Endodermal cell (in vitro differentiated cells): ENCODE measurements around the gene ATP12A. TPM values are rescaled to one million over a fixed set of nuclear protein-coding genes. Genes with fewer than 3 reads are reported as not detected.
A peak's percentile ranks its signal among the peaks of the same experiment; 100 is the strongest.
"Not testable (repeated sequence)": the region's sequence is repeated elsewhere in the genome, so short reads cannot be mapped to it uniquely, and the experiment has no call there.

Source experiments
- DNase-seq: peaks from one replicate; pipeline ENCODE4 v3.0.0-alpha.2; 2017
- H3K27ac ChIP-seq: 2 replicates; pipeline ENCODE4 v1.5.1; 2013; ENCODE audit warnings: mild to moderate bottlenecking, low read depth, low read length, moderate library complexity
- H3K27me3 ChIP-seq: 2 replicates; pipeline ENCODE4 v1.6.1; 2013; ENCODE audit warnings: mild to moderate bottlenecking, low read length, moderate library complexity; ENCODE audit not compliant: insufficient read depth, control insufficient read depth, poor library complexity, severe bottlenecking
- H3K36me3 ChIP-seq: 2 replicates; pipeline ENCODE4 v1.7.0; 2013; ENCODE audit warnings: mild to moderate bottlenecking, low read length, moderate library complexity; ENCODE audit not compliant: control insufficient read depth, insufficient read depth
- H3K4me1 ChIP-seq: one replicate; pipeline ENCODE4 v1.7.0; 2013; ENCODE audit warnings: low read length; ENCODE audit not compliant: control insufficient read depth, insufficient read depth
- H3K4me3 ChIP-seq: 2 replicates; pipeline ENCODE4 v1.5.1; 2013; ENCODE audit warnings: mild to moderate bottlenecking, low read length, moderate library complexity
- H3K9ac ChIP-seq: 2 replicates; pipeline ENCODE4 v1.6.1; 2013; ENCODE audit warnings: mild to moderate bottlenecking, low read length, moderate library complexity; ENCODE audit not compliant: poor library complexity, severe bottlenecking; ENCODE audit errors: extremely low read depth
- H3K9me3 ChIP-seq: 2 replicates; pipeline ENCODE4 v1.6.1; 2013; ENCODE audit warnings: mild to moderate bottlenecking, low read length, moderate library complexity; ENCODE audit not compliant: control insufficient read depth
- H3K27ac Mint-ChIP-seq: 2 replicates; pipeline ENCODE4 v1.8.0; 2020; ENCODE audit warnings: mixed read lengths
- H3K27me3 Mint-ChIP-seq: 2 replicates; pipeline ENCODE4 v1.8.0; 2021; ENCODE audit warnings: mild to moderate bottlenecking, mixed read lengths; ENCODE audit not compliant: insufficient read depth
- H3K36me3 Mint-ChIP-seq: 2 replicates; pipeline ENCODE4 v1.8.0; 2020; ENCODE audit warnings: low read depth, mixed read lengths
- H3K4me1 Mint-ChIP-seq: 2 replicates; pipeline ENCODE4 v1.8.0; 2020; ENCODE audit warnings: mixed read lengths
- H3K4me3 Mint-ChIP-seq: 2 replicates; pipeline ENCODE4 v1.8.0; 2020; ENCODE audit warnings: mild to moderate bottlenecking, moderate library complexity, mixed read lengths
- H3K9me3 Mint-ChIP-seq: 2 replicates; pipeline ENCODE4 v1.8.0; 2020; ENCODE audit warnings: mild to moderate bottlenecking, mixed read lengths
- WGBS, 2 experiments: methylation state at CpG; one replicate each; pipeline versions ENCODE4 v1.1.5 to v1.1.7; 2013; ENCODE audit warnings: missing lambda C conversion rate in 2 of 2, mixed read lengths in 1 of 2; ENCODE audit not compliant: insufficient coverage in 1 of 2, insufficient read length in 1 of 2; 5-methylcytosine and 5-hydroxymethylcytosine counted together
- total RNA-seq, 2 donors: library from RNA; stranded (reverse); fragmentation: NEBNext Ultra II Directional in 1 of 2; extraction: Animal tissue kit (Norgen Biotek cat#: 25700) in 1 of 2; gene quantifications; 2 replicates in 1 of 2; 3 replicates in 1 of 2; pipeline ENCODE4 v1.2.1, GENCODE V29; 2021
- TF ChIP-seq, protein P1 (sequence below): fragments of 200-600 bp; sonication (generic); conservative IDR thresholded peaks from 2 replicates; pipeline ENCODE4 v1.5.0; 2021; ENCODE audit warnings: antibody characterized with exemption, mild to moderate bottlenecking

The ATP12A gene
- total RNA-seq, 2 donors from 2014 or later: 4.9 to 10.5 TPM

DNA sequence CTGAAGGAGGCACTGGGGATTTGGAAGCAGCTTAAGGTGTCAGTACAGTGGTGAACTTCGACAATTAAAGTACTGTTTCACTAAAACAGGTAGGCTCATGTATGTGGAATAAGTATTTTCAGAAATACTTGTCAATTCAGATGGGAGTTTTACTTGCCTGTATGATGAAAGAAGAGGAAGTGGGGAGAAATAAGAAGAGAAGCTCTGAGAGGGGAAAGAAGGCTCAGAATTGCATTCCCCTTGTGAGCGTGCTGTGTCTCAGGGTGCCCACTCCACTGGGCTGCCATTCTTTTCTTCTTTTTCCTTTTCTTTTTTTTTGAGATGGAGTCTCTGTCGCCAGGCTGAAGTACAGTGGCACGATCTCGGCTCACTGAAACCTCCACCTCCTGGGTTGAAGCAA, 45.2 kb downstream of the ATP12A start:
- Histone ChIP-seq H3K27me3 (no peaks in the 10 kb centered on the region), H3K27ac (no peak overlapping the region), H3K9ac (no peak overlapping the region), H3K9me3 (no peaks in the 10 kb centered on the region), H3K4me1 (no peaks in the 10 kb centered on the region), H3K36me3 (no peaks in the 10 kb centered on the region), H3K4me3 (no peak overlapping the region)
- 92 to 98% methylated on average over 5 of the region's 5 CpGs for WGBS, 2 experiments
- Mint-ChIP-seq H3K27me3 (peaks cover 23% of the 10 kb centered on the region), H3K4me3 (no peak overlapping the region), H3K36me3 (no peaks in the 10 kb centered on the region), H3K27ac (no peak overlapping the region), H3K4me1 (no peaks in the 10 kb centered on the region), H3K9me3 (no peaks in the 10 kb centered on the region)
- TF ChIP-seq, protein P1, sequence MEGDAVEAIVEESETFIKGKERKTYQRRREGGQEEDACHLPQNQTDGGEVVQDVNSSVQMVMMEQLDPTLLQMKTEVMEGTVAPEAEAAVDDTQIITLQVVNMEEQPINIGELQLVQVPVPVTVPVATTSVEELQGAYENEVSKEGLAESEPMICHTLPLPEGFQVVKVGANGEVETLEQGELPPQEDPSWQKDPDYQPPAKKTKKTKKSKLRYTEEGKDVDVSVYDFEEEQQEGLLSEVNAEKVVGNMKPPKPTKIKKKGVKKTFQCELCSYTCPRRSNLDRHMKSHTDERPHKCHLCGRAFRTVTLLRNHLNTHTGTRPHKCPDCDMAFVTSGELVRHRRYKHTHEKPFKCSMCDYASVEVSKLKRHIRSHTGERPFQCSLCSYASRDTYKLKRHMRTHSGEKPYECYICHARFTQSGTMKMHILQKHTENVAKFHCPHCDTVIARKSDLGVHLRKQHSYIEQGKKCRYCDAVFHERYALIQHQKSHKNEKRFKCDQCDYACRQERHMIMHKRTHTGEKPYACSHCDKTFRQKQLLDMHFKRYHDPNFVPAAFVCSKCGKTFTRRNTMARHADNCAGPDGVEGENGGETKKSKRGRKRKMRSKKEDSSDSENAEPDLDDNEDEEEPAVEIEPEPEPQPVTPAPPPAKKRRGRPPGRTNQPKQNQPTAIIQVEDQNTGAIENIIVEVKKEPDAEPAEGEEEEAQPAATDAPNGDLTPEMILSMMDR: no peak
- no peak for DNase-seq

DNA sequence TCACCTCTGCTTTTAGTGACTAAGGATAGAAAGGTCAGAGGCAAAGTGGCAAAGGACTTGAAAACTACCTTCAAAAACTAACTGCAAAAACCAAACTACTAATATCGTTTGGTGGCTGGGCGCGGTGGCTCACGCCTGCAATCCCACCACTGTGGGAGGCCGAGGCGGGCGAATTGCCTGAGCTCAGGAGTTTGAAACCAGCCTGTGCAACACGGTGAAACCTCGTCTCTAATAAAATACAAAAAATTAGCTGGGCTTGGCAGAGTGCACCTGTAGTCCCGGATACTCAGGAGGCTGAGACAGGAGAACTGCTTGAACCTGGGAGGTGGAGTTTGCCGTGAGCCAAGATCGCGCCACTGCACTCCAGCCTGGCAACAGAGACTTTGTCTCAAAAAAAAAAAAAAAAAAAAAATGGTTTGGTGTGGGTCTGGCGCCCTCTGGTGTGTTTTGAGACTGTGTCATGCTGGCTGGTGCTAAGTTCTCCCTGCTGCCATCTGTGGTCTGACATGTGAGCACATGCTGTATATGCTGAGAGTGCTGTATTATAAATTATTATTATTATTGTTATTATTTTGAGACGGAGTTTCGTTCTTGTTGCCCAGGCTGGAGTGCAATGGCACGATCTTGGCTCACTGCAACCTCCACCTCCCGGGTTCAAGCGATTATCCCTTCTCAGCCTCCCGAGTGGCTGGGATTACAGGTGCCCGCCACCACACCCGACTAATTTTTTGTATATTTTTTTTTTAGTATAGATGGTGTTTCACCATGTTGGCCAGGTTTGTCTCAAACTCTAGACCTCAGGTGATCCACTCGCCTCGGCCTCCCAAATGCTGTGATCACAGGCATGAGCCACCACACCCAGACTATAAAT, 47.8 kb downstream of the ATP12A start:
- Histone ChIP-seq H3K27ac (no peak overlapping the region), H3K4me1 (no peaks in the 10 kb centered on the region), H3K9ac (no peak overlapping the region), H3K36me3 (no peaks in the 10 kb centered on the region), H3K27me3 (no peaks in the 10 kb centered on the region), H3K4me3 (no peak overlapping the region), H3K9me3 (peaks cover 17% of the 10 kb centered on the region)
- TF ChIP-seq, protein P1: peak; percentile 91
- peak; percentile 86 for DNase-seq
- WGBS, 2 experiments: 69 to 88% methylated on average over 8 to 24 of the region's 24 CpGs
- Mint-ChIP-seq H3K4me3 (no peak overlapping the region), H3K36me3 (peaks cover 4% of the 10 kb centered on the region), H3K27ac (no peak overlapping the region), H3K9me3 (peaks cover 23% of the 10 kb centered on the region), H3K4me1 (no peaks in the 10 kb centered on the region), H3K27me3 (peaks cover 23% of the 10 kb centered on the region)

DNA sequence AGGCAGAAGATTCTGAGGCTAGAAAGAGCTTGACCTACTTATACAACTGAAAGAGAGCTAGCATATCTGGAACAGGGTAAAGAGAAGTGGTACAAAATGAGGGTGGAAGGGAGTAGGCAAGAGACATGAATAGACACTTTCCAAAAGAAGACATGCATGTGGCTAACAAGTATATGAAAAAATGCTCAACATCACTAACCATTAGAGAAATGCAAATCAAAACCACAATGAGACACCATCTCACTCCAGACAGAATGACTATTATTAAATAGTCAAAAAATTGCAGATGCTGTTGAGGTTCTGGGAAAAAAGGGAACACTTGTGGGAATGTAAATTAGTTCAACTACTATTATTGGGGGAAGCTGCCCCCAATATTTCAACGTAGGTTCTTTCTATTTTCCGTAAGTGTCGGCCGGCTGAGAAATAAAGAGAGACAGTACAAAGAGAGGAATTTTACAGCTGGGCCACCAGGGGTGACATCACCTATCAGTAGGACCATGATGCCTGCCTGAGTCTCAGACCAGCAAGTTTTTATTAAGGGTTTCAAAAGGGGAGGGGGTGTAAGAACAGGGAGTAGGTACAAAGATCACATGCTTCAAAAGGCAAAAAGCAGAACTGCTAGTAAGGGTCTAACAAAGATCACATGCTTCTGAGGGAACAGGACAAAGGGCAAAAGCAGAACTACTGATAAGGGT, 50.8 kb downstream of the ATP12A start:
- H3K27me3 ChIP-seq, H3K27ac Mint-ChIP-seq, DNase-seq, H3K36me3 ChIP-seq, H3K4me1 ChIP-seq, H3K4me3 Mint-ChIP-seq, H3K4me3 ChIP-seq, H3K4me1 Mint-ChIP-seq, H3K36me3 Mint-ChIP-seq, H3K27ac ChIP-seq, H3K27me3 Mint-ChIP-seq, H3K9ac ChIP-seq: not testable (repeated sequence)
- WGBS, 2 experiments: 97 to 100% methylated on average over 4 of the region's 4 CpGs
- peaks cover 17% of the 10 kb centered on the region for H3K9me3 ChIP-seq
- peaks cover 23% of the 10 kb centered on the region for H3K9me3 Mint-ChIP-seq
